Esophagus muscularis mucosa (tissue), 4 donors: ENCODE data around the gene ZMYND11. TPM values are rescaled to one million over a fixed set of nuclear protein-coding genes. Genes with fewer than 3 reads are reported as not detected.

Experiments used
- DNase-seq: peaks from one replicate; pipeline ENCODE4 v3.0.0-alpha.2; 2017; ENCODE audit errors: extremely low spot score
- H3K27ac ChIP-seq, 4 donors: fragments of 200-600 bp; sonication (generic); replicated peaks in 1 of 4; 1 replicate in 3 of 4; 2 replicates in 1 of 4; pipeline ENCODE4 v1.5.1; 2016 to 2019; ENCODE audit warnings: mild to moderate bottlenecking in 1 of 4
- H3K27me3 ChIP-seq, 4 donors: fragments of 200-600 bp; sonication (generic); one replicate each; pipeline versions ENCODE4 v1.5.1 to v1.6.0; 2016 to 2019
- H3K36me3 ChIP-seq, 4 donors: fragments of 200-600 bp; sonication (generic); one replicate each; pipeline ENCODE4 v1.5.1; 2016 to 2019
- H3K4me1 ChIP-seq, 4 donors: fragments of 200-600 bp; sonication (generic); one replicate each; pipeline ENCODE4 v1.5.1; 2016 to 2019
- H3K4me3 ChIP-seq, 4 donors: fragments of 200-600 bp; sonication (generic); 1 replicate in 2 of 4; 2 replicates in 2 of 4; pipeline ENCODE4 v1.5.1; 2016 to 2019; ENCODE audit warnings: mild to moderate bottlenecking in 4 of 4, moderate library complexity in 1 of 4
- H3K9me3 ChIP-seq, 4 donors: fragments of 200-600 bp; sonication (generic); 1 replicate in 3 of 4; 2 replicates in 1 of 4; pipeline ENCODE4 v1.5.1; 2016 to 2019
- CTCF ChIP-seq, 3 experiments: fragments of 200-600 bp in 2 of 3; fragments of 450-650 bp in 1 of 3; sonication (generic) in 2 of 3; IDR thresholded peaks; one replicate each; pipeline ENCODE4 v1.5.1; 2017 to 2019; ENCODE audit warnings: antibody characterized with exemption in 3 of 3, mild to moderate bottlenecking in 2 of 3, moderate library complexity in 1 of 3
- EP300 ChIP-seq: sonication (generic); formaldehyde crosslinking; IDR thresholded peaks from one replicate; pipeline ENCODE4 v1.6.1; 2017; ENCODE audit warnings: antibody characterized with exemption
- POLR2A ChIP-seq: fragments of 450-650 bp; IDR thresholded peaks from one replicate; pipeline ENCODE4 v1.6.1; 2017; ENCODE audit warnings: antibody characterized with exemption, moderate library complexity, mild to moderate bottlenecking, low read depth
- POLR2AphosphoS5 ChIP-seq, 2 donors: sonication (generic); formaldehyde crosslinking; IDR thresholded peaks; one replicate each; pipeline ENCODE4 v1.6.1; 2017; ENCODE audit warnings: antibody characterized with exemption in 2 of 2
- WGBS: methylation state at CpG from one replicate; pipeline ENCODE4 v1.1.5; 2018; 5-methylcytosine and 5-hydroxymethylcytosine counted together
- intact Hi-C: fragments of 100-400 bp; cut with DNase I; formaldehyde crosslinking; loops from one replicate; pipeline ENCODE4 v1.15.1; 2023
- total RNA-seq, 4 donors: library from RNA; depleted of rRNA; stranded (reverse); fragments of >200 nt; gene quantifications; one replicate each; pipeline versions ENCODE4 v1.1.0 to v1.2.1, GENCODE V29; 2016

ZMYND11 gene
- total RNA-seq, 4 donors from 2014 or later, result 132 to 145 (median 139) TPM

GRCh38 chr10:186911-187310 lies 51.7 kb downstream of the ZMYND11 start:
- Histone ChIP-seq H3K36me3 (peaks cover 0 to 23% (median 19%) of the 10 kb centered on the region in 4 donors), H3K9me3 (peaks cover 0 to 8% (median 7%) of the 10 kb centered on the region in 4 donors), H3K4me1 (peaks cover 2 to 18% (median 10%) of the 10 kb centered on the region in 4 donors), H3K27me3 (no peaks in the 10 kb centered on the region), H3K4me3 (no peak overlapping the region), H3K27ac (no peak overlapping the region)
- no peak for TF ChIP-seq EP300
- no peak for TF ChIP-seq POLR2A
- no peak for TF ChIP-seq POLR2AphosphoS5 (IDR thresholded peaks at IDR 0.05)
- TF ChIP-seq CTCF (IDR thresholded peaks at IDR 0.05), result no peak
- WGBS, result 95% methylated on average over 4 of the region's 4 CpGs
- intact Hi-C loops, result no loop called here
- DNase-seq, result no peak

- Histone ChIP-seq H3K4me3 (no peak overlapping the region), H3K9me3 (peaks cover 0 to 8% (median 7%) of the 10 kb centered on the region in 4 donors), H3K36me3 (peaks cover 0 to 15% (median 10%) of the 10 kb centered on the region in 4 donors), H3K4me1 (peaks cover 8 to 22% (median 10%) of the 10 kb centered on the region in 4 donors), H3K27ac (no peak overlapping the region), H3K27me3 (no peaks in the 10 kb centered on the region)
- whole genome bisulfite sequencing, result 38% methylated on average over 2 of the region's 2 CpGs
- intact Hi-C loops, result no loop called here
- TF ChIP-seq EP300, result no peak
- TF ChIP-seq CTCF (IDR thresholded peaks at IDR 0.05), result no peak
- TF ChIP-seq POLR2AphosphoS5 (IDR thresholded peaks at IDR 0.05), result no peak
- no peak for TF ChIP-seq POLR2A
- no peak for DNase-seq
Observed at GRCh38 chr10:188546-188945, 53.3 kb downstream of the ZMYND11 start.

GRCh38 chr10:190216-190615 lies 55.0 kb downstream of the ZMYND11 start:
- Histone ChIP-seq H3K27me3 (no peaks in the 10 kb centered on the region), H3K27ac (no peak overlapping the region), H3K4me3 (no peak overlapping the region), H3K4me1 (peaks cover 8 to 22% (median 10%) of the 10 kb centered on the region in 4 donors), H3K36me3 (peaks cover 0 to 10% (median 4%) of the 10 kb centered on the region in 4 donors), H3K9me3 (no peaks in the 10 kb centered on the region)
- no peak for TF ChIP-seq POLR2AphosphoS5 (IDR thresholded peaks at IDR 0.05)
- no peak for TF ChIP-seq CTCF (IDR thresholded peaks at IDR 0.05)
- no peak for TF ChIP-seq EP300
- no peak for TF ChIP-seq POLR2A
- WGBS, result 96% methylated on average over 8 of the region's 8 CpGs
- no peak for DNase-seq
- intact Hi-C loops, result no loop called here

- intact Hi-C loops, result no loop called here
- Histone ChIP-seq H3K27ac (no peak overlapping the region), H3K36me3 (peaks cover 0 to 11% (median 4%) of the 10 kb centered on the region in 4 donors), H3K4me1 (peaks cover 8 to 22% (median 10%) of the 10 kb centered on the region in 4 donors), H3K4me3 (no peak overlapping the region), H3K9me3 (no peaks in the 10 kb centered on the region), H3K27me3 (no peaks in the 10 kb centered on the region)
- no peak for DNase-seq
- TF ChIP-seq POLR2AphosphoS5 (IDR thresholded peaks at IDR 0.05) (no peak), CTCF (IDR thresholded peaks at IDR 0.05) (no peak), EP300 (no peak), POLR2A (no peak)
- WGBS, result 78% methylated on average over 9 of the region's 9 CpGs
Observed at GRCh38 chr10:191703-192518, 56.7 kb downstream of the ZMYND11 start.
